Measurements from ENCODE around the gene KAT8. TPM values are rescaled to one million over a fixed set of nuclear protein-coding genes. Genes with fewer than 3 reads are reported as not detected.

KAT8 gene
- total and polyA plus RNA-seq, 9 of the 15 experiments (the other 6 are each of a cell fraction or from before 2014, with no cell fraction given) = 10.0 to 98.5 (median 76.4) TPM

- TF ChIP-seq, protein P1, sequence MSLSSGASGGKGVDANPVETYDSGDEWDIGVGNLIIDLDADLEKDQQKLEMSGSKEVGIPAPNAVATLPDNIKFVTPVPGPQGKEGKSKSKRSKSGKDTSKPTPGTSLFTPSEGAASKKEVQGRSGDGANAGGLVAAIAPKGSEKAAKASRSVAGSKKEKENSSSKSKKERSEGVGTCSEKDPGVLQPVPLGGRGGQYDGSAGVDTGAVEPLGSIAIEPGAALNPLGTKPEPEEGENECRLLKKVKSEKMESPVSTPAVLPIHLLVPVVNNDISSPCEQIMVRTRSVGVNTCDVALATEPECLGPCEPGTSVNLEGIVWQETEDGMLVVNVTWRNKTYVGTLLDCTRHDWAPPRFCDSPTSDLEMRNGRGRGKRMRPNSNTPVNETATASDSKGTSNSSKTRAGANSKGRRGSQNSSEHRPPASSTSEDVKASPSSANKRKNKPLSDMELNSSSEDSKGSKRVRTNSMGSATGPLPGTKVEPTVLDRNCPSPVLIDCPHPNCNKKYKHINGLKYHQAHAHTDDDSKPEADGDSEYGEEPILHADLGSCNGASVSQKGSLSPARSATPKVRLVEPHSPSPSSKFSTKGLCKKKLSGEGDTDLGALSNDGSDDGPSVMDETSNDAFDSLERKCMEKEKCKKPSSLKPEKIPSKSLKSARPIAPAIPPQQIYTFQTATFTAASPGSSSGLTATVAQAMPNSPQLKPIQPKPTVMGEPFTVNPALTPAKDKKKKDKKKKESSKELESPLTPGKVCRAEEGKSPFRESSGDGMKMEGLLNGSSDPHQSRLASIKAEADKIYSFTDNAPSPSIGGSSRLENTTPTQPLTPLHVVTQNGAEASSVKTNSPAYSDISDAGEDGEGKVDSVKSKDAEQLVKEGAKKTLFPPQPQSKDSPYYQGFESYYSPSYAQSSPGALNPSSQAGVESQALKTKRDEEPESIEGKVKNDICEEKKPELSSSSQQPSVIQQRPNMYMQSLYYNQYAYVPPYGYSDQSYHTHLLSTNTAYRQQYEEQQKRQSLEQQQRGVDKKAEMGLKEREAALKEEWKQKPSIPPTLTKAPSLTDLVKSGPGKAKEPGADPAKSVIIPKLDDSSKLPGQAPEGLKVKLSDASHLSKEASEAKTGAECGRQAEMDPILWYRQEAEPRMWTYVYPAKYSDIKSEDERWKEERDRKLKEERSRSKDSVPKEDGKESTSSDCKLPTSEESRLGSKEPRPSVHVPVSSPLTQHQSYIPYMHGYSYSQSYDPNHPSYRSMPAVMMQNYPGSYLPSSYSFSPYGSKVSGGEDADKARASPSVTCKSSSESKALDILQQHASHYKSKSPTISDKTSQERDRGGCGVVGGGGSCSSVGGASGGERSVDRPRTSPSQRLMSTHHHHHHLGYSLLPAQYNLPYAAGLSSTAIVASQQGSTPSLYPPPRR (CRISPR knock-in tag; IDR thresholded peaks at IDR 0.05; ENCODE audit: borderline replicate concordance) = no peak
- TF ChIP-seq FOXA1 (IDR thresholded peaks at IDR 0.05; ENCODE audit: borderline replicate concordance) (no peak), NFE2 (IDR thresholded peaks at IDR 0.05; ENCODE audit: low read depth) (no peak), SNRNP70 (optimal IDR thresholded peaks at IDR 0.05; ENCODE audit: low read depth, low read length) (no peak), TRIM25 (IDR thresholded peaks at IDR 0.05; ENCODE audit: borderline replicate concordance) (no peak), PHF21A (IDR thresholded peaks at IDR 0.05; ENCODE audit: borderline replicate concordance, low read depth) (no peak), PTBP1 (IDR thresholded peaks at IDR 0.05; ENCODE audit: low read depth, low read length) (no peak), SOX6 (IDR thresholded peaks at IDR 0.05) (no peak; the same call in 1 of the 2 replicates), DDX20 (tag; IDR thresholded peaks at IDR 0.05; ENCODE audit: low read depth) (no peak), ZBTB26 (CRISPR knock-in tag; IDR thresholded peaks at IDR 0.05) (0 out of 2 replicates have a peak, but pooled peaks have one; percentile 5), CSDE1 (IDR thresholded peaks at IDR 0.05) (no peak), HDGF (IDR thresholded peaks at IDR 0.05) (no peak), SIRT6 (IDR thresholded peaks at IDR 0.05; ENCODE audit: low read depth, low read length) (no peak)
- TF ChIP-seq, protein P2, sequence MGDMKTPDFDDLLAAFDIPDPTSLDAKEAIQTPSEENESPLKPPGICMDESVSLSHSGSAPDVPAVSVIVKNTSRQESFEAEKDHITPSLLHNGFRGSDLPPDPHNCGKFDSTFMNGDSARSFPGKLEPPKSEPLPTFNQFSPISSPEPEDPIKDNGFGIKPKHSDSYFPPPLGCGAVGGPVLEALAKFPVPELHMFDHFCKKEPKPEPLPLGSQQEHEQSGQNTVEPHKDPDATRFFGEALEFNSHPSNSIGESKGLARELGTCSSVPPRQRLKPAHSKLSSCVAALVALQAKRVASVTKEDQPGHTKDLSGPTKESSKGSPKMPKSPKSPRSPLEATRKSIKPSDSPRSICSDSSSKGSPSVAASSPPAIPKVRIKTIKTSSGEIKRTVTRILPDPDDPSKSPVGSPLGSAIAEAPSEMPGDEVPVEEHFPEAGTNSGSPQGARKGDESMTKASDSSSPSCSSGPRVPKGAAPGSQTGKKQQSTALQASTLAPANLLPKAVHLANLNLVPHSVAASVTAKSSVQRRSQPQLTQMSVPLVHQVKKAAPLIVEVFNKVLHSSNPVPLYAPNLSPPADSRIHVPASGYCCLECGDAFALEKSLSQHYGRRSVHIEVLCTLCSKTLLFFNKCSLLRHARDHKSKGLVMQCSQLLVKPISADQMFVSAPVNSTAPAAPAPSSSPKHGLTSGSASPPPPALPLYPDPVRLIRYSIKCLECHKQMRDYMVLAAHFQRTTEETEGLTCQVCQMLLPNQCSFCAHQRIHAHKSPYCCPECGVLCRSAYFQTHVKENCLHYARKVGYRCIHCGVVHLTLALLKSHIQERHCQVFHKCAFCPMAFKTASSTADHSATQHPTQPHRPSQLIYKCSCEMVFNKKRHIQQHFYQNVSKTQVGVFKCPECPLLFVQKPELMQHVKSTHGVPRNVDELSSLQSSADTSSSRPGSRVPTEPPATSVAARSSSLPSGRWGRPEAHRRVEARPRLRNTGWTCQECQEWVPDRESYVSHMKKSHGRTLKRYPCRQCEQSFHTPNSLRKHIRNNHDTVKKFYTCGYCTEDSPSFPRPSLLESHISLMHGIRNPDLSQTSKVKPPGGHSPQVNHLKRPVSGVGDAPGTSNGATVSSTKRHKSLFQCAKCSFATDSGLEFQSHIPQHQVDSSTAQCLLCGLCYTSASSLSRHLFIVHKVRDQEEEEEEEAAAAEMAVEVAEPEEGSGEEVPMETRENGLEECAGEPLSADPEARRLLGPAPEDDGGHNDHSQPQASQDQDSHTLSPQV (IDR thresholded peaks at IDR 0.05) = no peak
- TF ChIP-seq, protein P3, sequence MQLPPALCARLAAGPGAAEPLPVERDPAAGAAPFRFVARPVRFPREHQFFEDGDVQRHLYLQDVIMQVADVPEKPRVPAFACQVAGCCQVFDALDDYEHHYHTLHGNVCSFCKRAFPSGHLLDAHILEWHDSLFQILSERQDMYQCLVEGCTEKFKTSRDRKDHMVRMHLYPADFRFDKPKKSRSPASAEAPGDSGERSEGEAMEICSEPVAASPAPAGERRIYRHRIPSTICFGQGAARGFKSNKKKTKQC (CRISPR knock-in tag; IDR thresholded peaks at IDR 0.05) = peak; percentile 58; the same call in 1 of the 2 replicates
Measured at GRCh38 chr16:31117384-31118222, at the start of gene KAT8 (continued).
